DLD1 (cell line): ENCODE data around the gene TNFSF8.

Source experiments
- in situ Hi-C: cut with HindIII; loops from 2 replicates; pipeline ENCODE4 v1.10.0; 2017; ENCODE audit warnings: low sequenced_read_pairs

The TNFSF8 gene

DNA sequence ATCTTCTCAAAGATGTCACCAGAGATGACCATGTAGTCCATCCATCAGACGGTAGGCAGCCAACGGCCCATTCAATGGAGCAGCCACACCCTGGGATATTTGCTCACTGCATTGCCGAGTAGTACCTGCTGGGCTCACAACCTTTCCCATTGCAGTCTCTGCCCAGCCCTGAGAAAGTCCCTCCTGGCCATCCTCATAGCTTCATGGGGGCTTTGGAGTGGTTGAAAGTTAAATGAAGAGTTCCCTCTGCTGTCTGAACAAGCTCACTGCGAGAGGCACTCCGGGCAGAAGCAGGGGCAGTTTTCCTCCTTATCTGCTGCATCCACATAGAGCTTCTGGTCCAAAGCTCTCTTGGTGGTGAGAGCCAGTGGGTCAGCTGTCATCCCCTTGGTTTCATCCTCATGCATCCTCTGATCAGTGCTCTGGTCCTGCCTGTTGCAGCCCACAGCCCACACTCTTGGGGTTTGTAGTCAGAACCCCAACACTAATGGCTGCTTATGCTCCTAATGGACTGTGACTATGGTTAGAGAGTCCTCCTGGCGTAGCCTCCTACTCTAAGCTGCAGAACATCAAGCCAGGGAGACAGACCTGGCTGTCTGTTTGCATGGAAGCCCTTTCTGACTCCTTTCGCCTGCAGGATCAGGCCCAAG lies 23.3 kb downstream of the TNFSF8 start:
- in situ Hi-C loops: no loop called here

DNA sequence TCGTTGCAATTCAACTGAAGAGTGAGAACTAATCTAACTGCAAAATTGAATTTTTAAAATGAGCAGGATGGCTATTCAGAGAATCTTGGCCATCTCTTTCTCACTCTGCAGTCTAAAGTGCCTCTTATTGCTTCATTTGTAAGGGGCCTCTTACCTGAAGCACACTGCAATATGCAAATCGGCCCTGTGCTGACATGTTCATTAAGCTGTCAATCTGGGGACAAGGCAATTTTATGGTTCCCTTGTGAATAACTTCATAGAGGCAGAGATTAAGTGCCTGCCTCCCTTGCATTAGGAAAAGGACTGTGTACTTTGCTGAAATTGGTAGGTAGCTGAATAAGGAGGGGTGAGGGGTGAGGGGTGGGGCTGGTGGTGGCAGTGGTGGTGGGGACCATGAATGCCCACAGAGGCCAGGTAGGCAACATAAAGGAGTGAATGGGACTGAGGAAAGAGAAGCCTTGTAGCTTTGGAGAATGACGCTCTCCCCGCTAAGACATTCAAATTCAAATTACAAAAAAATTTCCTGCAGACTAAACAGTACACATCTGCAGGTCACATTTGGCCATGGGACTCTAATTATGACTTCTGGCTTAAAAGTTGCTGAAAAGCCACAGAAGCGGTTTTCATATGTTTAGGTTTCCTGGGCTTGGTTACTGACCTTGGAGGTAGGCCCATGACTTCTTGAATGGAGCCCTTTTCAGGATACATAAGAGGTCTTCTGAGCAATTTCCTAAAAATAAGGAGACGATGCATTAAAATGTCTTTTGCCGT lies 25.0 kb downstream of the TNFSF8 start:
- in situ Hi-C loops: no loop called here

DNA sequence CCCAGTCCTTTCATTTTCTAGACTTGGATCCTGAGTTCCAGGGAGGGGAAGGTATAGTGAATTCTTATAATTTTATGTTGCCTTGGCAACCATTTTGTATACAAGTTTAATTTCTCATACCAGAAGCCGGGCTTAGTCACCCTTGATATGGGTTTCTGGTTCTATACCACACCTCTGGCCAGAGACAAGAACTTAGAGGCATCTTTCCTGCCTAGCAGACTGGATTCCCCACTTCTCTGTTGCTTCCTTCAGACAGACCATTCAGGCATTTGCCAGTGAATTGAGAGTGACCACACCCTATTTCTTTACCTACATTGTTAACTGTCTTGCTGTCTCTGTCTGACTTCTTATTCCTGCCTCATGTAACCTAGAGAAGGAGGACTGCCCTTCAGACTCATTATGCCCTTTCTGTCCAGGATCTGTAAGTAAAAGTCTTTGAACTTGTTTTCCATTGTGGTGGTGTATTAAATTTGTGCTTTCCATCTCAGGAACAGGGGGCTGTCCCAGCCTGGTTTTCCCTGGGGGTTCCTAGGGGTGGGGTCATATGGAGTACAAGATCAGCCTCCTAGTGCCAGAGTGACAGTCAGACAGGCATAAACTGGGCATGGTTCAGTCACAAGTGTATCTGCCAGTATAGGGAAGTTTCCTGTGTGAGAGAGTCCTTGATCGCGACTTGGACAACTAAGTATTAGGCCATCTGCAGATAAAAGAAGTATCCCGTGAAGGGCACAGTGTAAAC lies 27.4 kb downstream of the TNFSF8 start:
- in situ Hi-C loops: no loop called here

DNA sequence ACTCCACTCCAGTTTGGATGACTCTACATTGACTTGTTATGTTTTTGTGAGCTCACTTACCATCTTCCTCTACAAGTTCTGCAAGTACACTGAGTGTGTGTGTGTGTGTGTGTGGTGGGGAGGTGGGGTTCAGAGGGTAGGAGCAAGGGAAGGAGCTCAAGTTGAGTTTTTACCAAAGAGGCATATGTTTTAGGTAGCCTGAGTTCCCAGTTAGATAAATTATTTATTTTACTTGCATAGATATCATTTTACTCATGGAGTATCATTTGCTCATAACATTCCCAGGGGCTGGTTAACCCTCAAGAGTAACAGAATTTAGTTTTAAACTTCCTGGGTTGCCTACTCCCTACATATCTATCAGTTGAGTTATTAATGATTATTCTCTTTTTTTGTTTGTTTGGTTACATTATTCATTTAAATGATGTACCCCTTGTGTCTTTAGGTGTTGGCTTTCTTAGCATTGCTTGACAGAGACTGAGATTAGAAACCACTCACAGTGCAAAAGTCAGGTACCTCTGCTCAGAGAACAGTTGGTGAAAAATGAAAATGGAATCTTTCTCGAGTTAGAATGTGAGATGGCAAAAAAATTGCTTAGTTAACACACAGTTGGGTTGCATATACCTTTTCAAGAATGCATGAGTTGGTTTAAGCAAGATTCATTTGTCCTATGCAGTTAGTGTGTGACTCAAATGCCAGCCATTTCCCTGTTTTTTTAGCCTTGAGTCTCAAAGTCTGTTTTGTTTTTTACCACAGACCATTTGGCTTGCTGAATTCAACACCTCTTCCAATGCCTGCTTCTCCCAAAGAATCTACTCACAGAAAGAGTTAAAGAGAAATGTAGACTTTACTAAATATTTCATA lies 29.2 kb downstream of the TNFSF8 start:
- in situ Hi-C loops: no loop called here

DNA sequence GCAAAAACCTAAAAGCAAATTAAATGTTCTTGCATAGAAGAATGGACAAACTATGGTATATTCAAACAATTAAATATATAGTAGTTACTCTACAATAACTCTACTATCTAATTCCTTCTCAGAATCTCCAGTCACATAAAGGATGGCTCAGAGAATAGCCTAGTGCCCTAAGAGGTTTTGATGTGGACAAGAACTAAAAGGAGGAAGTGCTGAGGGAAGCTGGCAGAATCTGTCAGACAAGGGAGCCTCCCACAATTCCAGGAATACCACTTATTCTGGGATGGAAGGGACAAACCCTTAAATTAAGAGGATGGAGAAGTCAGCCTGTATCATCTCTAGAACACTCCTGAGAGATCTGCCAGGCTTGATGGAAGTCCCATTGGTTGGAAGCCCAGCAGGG lies 30.4 kb downstream of the TNFSF8 start:
- in situ Hi-C loops: no loop called here

DNA sequence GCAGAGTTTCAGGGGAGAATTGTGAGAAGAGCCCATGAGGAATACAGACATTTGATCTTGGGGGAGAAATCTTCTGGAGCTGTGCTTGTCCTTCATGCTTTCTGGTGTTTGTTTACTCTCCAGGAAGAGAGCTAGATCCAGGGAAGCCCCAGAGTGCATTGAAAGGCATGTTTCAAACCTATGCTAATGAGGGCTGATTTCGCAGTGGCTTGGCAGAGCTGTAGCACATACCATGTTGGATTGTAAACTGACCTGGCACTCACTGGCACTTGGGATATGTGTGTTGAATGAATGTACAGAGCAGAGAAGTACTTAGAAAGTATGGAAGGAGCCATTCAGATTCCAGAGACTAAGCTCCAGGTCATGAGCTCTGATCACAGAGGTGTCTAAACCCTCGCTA lies 30.9 kb downstream of the TNFSF8 start:
- in situ Hi-C loops: no loop called here

DNA sequence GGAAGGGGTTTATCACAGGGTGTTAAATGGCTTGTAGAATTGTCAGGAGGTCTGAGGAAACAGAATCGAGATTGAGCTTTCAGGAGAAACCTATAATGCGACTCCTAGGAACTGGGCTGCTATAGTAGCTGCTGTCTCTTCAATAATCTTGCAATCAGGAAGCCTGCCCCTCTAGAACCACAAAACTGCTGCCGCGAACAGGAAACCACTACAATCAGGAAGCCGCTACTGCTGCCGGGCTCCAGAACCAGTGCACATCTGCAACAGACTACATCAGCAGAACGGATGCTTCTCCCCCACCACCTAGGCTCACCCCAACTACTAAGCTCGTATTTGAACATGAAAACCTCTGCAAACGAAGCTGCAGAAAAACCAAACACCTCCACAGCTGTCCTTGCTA lies 31.6 kb downstream of the TNFSF8 start:
- in situ Hi-C loops: no loop called here

DNA sequence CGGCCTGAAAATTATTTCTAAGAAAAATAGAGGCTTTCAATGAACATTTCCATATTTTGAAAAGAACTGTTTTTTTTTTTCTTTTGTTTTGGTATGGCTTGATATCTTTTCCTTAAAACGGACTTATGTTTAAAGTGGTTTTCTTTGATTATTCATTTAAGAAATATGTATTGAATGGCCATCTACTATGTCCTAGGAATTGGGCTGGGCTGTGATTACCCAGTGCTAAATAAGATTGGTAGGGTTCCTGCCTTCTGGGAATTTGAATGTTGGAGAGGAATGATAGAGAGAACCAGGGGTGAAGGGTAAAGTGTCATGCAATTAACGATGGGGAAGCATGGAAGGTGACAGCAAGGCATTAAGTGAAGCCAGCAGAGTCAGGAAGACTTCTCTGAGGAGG lies 33.2 kb downstream of the TNFSF8 start:
- in situ Hi-C loops: no loop called here

DNA sequence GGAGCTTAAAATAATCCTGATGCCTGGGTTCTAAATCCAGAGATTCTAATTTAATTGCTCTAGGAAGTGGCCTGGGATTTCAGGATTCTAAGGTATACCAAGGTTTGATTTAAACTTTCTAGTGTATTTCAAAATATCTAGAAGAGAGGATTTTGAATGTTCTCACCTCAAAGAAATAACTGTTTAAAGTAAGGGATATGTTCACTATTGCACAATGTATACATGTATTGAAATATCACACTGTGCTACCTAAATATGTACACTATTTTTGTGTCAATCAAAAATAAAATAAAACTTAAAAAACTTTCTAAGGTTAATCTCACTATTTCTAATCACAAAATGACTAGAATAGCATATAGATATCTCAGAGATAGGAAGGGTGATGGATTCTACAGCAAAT lies 34.0 kb downstream of the TNFSF8 start:
- in situ Hi-C loops: no loop called here

DNA sequence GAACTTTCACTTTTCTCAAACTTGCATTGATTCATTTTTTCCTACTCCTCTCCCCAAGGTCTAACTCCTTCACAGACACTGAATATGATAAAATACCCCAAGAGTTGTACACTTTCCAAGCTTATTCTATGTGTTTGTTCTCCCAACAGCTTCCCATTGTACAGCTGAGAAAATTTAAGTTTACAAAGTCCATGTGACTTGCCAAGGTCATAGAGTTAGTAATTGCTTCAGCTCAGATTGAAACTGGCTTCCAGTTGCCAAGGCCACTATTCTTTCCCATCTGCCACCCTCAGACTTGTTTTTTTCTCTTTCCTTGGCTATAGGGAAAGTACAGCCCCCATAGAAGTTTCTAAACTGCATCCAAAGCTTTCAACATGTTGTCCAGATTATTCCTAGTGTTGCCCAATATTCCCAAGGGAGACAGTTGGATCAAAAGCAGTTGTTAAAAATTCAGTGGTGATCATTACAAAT lies 34.8 kb downstream of the TNFSF8 start:
- in situ Hi-C loops: no loop called here

DNA sequence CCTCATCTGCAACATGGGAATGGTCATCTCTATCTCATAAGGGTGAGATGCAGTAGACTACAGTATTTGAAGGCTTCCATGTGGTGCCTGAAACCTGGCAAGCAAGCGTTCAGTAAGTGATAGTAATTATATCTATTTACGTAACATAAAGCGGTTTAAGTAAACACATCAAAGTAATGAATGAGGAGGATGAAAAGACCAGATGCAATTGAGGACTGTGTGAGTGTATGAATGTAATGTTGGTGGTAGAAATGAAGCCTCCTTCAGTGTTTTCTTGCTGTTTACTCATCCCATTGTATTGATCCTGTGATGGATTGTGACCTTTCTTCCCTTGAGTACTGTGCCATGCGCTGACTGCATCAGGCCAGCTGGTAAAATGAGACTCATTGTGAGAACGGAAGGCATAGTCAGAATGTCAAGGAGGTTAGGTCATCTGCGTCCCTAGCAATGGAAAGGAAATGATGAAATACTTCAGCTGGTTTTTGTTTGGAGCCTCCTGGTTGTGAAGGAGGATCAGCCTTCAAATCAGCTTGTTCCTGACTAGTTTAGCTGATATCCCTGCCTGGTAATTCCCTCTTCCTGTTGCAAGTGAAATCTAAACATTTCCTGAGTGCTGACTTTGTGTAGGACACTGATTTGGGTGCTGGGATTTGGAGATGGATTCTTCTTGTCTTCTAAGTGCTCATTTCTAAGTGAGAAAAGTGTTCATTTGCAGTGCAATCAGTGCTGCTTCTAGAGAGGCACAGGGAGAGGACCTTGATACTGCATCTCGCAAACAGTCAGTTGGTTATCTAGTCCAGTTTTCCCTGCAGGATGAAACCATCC lies 35.6 kb downstream of the TNFSF8 start:
- in situ Hi-C loops: no loop called here

DNA sequence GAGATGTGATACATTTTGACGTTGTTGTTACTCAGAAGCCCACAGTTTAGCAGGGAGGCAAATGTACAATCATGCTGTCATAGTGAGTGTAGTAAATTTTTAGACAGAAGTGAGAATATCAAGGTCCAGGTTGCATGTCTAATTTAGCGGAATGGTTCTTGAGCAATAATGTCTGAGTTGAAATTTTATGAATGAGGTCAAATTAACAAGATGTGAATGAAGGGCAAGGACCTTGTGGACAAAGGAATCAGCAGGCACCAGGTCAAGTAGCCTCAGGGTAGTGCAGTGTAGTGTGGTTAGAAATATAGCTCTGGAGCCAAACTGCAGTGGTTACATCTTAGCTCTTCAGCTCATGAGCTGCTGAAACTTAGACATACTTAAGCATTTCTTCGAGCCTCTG lies 36.2 kb downstream of the TNFSF8 start:
- in situ Hi-C loops: no loop called here

DNA sequence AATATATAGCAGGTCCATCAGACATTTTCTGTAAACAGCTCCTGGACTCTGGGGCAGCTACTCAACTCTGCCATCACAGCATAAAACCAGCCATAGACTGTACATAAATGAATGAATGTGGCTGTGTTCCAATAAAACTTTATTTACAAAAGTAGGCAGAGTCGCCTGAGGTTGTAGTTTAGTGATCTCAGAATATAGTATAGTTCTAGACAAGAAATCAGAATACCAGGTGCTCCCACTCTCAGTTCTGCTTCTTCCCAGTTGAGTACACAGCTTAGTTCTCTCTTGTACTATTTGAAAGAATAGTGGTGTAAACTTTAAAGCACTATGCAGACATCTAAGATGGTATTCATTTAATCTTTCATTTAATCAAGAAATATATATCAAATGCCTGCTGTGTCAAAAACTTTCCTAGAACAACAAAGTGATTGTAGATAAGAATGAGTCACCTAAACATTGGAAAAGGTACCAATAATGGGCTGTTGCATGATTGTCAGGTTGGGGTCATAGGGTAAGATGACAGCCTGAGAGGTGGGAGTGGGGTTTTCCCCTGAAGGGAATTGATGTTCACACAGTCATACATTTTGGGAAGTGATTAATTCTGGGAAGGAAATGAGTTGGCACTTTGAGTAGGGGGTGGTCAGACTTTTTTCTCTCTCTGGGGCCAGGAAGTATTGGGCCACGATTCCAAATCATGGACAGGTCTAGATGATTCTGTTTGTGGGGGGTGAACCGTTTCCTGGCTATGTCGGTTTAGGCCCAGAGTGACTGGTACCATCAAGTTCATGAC lies 37.0 kb downstream of the TNFSF8 start:
- in situ Hi-C loops: no loop called here

DNA sequence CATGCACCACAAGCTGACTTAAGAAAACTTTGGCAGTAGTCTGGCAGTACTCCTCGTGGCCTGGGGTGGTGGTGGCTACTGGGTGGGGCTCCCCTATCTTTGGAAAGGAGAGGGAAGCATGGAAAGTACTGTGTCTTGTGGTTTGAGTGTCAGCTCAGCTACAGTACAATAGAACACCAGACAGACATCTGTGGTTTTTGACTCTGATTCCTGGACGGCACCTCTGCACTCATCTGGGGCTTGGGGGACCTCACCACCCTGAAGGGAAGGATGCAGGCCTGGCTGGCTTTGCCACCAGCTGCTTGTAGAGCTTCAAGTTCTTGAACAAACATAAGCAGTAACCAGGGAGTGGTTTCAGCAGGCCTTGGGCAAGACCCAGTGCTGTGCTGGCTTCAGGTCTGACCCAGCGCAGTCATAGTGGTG lies 40.6 kb downstream of the TNFSF8 start:
- in situ Hi-C loops: no loop called here

DNA sequence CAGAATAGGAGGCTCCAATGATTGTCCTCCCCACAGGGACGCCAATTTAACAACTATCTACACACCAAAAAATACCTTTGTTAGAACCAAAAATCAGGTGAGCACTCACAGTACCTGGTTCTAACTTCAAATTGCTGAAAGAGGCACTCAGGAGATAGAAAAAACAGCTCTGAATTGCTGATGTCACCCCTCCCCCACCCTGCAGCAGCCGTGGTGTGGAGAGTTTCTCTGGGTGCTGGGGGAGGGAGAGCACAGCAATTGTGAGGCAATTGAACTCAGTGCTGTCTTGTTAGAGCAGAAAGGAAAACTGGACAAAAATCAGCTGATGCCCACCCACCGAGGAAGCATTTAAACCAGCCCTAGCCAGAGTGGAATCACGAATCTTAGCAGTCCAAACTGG lies 41.8 kb downstream of the TNFSF8 start:
- in situ Hi-C loops: no loop called here

DNA sequence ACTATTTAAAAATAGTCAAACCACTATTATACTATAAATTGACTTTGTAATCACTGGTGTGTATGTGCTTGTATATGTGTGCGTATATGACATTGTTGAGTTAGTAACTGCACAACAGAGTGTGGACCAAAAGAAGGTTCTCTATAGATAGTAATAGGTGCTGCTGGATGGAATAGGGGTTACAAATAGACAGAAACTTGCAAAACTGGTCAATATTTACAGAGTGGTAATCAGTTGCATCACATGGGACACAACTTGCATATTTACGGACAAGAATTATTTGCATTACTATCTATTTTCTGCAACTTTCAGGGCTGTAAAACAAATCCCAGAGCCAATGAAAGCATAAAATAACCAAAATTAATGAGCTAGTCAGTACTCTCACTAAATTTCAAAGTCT lies 42.4 kb downstream of the TNFSF8 start:
- in situ Hi-C loops: no loop called here

DNA sequence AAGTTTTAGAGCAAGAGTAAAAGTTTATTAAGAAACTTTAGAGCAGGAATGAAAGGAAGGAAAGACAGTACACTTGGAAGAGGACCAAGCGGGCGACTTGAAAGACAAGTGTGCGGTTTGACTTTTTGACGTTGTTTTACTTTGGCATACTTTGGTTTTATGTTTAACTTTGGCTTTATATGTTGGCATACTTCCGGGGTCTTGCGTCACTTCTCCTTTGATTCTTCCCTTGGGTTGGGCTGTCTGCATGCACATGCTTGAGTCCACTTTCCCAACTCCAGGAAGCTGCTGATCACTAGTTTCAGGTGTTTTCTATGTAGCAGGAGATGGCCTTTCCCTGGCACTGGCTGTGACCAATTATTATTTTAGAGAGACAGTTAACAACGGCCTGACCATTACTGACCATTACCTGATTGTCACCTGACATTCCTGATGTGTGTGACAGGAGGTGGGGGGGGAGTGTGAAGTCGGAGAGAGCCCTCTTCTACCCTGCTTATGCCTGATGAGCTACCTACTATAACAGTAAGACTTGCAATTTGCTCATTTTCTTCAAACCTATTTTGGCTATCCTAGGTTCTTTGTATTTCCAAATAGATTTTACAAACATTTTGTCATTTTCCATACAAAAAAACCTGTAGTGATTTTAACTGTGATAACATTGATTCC lies 45.5 kb downstream of the TNFSF8 start:
- in situ Hi-C loops: no loop called here

DNA sequence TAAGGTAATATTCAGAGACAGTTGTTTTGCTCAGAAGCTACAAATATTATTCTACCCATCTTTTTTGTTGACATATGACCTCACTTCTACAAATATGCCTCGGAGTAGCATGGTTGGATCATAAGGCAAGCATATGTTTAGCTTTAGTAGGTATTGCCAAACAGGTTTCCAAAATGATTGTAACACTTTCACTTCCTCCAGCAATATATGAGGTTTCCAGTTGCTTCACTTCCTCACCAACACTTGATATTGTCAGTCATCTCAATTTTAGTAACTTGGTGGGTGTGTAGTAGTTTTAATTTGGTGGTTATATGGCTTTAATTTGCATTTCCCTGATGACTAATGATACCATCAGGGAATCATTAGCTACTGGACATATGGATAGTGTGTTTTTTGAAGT lies 46.7 kb downstream of the TNFSF8 start:
- in situ Hi-C loops: no loop called here

DNA sequence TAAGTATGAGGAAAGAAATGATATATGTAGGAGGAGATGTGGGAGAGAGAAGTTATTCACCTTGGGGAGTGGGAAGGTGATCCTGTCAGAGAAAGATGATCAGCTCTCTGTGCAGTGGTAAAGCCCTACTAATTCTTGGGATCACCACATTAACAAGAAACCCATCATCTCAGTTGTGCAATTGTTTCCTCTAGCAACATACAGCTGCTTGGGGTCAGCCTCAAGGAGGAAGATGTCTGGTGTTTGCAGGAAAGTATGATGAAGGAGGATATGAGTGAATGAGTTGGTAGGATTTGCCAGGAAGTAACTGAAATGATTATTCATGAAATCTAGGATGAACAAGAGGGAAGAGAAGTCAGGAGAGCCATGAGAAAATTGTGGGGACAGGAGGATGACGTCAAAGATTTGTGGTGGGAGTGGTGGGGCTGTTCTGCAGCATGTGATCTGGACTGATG lies 50.1 kb downstream of the TNFSF8 start:
- in situ Hi-C loops: no loop called here
